IPS-NIHi7 (cell line): ENCODE results near the gene PPT2.
"Not testable (repeated sequence)": the region's sequence is repeated elsewhere in the genome, so short reads cannot be mapped to it uniquely, and the experiment has no call there.

Experiments
- DNase-seq: peaks from one replicate; pipeline ENCODE4 v3.0.0; 2012; ENCODE audit warnings: mixed read lengths; ENCODE audit errors: extremely low spot score

Gene PPT2

DNA sequence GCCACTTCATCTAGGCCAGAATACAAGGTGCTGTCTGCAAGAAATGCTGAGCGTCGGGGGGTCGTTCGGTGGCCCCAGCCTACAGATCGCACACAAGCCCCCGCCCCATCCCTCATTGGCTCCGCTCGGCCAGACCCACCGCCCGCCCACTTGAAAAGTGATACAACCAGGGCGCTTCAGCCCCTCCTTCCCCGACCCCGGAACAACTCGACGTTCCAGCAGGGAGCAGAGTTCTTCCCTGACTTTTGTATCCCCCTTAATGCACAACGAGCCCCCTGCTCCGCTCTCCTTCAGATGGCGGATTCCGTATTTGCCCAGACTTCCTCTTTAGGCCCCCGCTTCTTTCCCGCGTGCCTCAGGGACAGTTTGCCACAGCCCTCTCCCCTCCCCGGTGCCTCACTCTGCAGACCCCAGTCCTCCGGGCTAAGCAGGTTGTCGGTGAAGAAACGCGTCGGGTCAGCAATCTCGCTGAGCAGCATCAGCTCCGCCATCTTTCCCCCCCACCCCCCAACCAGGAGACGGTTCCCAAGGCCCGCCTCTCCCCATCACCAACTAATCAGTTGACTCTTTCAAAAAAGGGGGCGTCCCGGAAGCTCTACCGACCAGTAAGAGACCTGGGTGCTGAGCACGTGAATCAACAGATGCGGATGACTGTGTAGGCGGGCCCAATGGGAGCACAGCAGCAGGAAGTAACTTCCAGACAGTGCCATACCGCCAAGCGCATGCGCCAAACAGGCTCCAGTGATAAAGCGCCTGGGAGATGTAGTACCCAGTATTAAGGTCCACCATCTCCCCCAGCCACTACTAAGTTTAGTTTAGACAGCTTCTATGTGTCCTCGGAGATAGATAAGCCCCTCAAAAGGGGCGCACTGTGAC lies 26.0 kb upstream of the PPT2 start, which contains the start of gene ATF6B:
TSS of gene ATF6B (minus strand) at position 530 of the 876 bp plus-strand sequence. CDS start at position 491, 39 bp downstream.
- DNase-seq: peak; percentile 98

GRCh38 chr6:32128751-32129296 lies 25.1 kb upstream of the PPT2 start:
- DNase-seq: no peak

DNA sequence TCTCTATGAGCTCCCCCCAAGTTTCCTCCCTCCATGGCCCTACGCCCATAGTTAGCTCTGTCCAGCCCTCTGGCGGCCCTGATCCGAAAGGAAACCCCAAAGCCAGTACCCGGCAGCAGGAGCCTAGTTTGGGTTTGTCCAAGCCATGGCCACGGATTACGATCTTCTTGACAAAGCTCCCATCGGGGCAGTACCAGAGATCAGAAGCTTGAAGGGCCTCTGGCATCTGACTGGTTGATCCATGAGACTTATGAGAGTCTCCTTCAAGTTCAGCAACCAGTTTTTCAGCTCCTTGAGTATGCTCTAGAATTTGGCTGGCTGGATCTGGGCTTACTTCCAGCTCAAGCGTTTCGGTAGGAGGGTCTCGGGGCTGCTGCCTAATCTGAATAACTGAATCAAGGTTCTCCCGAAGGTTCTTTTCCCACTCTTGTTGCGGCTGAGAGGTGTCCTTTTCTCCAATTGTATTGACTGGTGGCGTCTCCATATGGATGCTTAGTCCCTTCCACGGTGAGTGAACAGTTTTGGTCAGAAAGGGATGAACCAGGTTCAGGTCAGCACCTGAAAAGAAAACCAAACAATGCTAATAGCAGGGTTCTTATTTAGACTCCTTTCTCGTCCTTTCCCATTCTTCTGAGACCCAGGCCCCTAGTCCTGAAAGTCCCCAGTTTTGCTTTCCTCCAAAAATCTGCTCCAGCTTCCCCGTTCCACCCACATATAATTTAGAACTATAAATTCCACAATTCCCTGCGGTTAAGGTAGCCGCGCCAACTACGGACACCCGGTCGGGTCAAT lies 24.4 kb upstream of the PPT2 start:
- DNase-seq: no peak

DNA sequence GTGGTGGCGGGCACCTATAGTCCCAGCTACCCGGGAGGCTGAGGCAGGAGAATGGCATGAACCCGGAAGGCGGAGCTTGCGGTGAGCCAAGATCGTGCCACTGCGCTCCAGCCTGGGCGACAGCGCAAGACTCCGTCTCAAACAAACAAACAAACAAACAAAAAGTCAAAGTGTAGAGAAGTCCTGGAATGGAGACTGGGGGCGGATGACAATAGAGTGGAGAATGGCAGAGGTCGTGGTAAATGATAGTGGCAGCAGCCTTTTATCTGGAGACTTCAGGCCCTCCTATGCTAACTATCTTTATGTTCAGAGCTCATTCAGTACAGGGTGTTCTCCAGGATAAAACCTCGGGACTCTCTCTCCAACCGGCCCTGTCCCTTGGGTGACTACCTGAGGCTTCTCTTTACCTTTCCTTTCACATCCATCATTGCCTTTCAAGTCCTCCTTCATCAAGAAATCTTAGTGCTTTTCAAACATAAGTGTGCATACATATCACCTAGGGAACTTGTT lies 22.4 kb upstream of the PPT2 start:
- no peak for DNase-seq

- DNase-seq: no peak
Measured at GRCh38 chr6:32132110-32132509, 21.8 kb upstream of the PPT2 start.

- DNase-seq: no peak
Measured at GRCh38 chr6:32133786-32134185, 20.2 kb upstream of the PPT2 start.

DNA sequence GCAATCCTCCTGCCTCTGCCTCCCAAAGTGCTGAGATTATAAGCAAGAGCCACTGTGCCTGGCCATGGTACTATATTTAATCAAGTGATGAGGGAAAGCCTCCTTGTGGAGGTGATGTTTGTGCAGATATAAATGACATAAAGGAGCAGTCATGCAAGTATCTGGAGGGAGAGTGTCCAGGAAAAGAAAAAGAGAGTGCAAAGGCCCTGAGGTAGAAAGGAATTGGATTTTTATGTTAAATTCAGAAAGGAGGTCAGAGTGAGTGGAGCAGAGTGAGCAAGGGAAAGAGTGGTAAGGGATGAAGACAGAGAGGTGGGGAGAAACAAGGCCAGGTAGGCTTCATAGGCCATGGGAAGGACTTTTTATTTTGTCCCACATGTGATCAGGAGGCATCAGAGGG lies 16.5 kb upstream of the PPT2 start:
- no peak for DNase-seq

DNA sequence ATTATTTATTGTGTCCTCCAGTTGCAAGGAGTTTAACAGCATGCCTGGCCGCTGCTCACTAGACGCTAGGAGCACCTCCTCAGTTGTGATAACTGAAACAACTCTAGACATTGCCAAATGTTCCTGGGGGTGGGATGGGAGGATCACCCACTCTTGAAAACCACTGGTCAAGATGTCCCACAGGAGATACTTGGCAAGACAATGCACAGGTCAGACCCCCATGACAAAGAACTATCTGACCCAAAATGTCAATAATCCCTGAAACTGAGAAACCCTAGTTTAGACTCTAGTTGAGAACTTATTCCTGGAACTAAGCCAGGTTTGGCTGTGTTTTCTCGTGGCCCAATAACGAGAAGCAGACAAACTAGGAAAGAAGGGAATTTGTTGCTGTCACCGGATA lies 14.4 kb upstream of the PPT2 start:
- no peak for DNase-seq

GRCh38 chr6:32140420-32141046 lies 13.4 kb upstream of the PPT2 start:
- DNase-seq: no peak

DNA sequence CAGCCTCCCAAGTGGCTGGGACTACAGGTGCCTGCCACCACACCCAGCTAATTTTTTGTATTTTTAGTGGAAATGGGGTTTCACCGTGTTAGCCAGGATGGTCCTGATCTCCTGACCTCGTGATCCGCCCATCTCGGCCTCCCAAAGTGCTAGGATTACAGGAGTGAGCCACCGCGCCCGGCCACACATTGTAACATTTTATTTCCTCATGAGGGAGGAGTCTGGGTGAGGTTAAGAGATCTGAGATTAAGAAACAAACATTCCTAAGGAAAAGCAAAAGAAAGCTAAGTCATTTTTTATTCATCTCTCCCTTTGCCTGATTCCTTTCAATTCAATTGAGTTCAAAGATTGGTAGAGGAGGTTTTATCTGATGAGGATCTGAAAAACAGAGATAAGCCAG lies 9.7 kb upstream of the PPT2 start:
- not testable (repeated sequence) for DNase-seq

DNA sequence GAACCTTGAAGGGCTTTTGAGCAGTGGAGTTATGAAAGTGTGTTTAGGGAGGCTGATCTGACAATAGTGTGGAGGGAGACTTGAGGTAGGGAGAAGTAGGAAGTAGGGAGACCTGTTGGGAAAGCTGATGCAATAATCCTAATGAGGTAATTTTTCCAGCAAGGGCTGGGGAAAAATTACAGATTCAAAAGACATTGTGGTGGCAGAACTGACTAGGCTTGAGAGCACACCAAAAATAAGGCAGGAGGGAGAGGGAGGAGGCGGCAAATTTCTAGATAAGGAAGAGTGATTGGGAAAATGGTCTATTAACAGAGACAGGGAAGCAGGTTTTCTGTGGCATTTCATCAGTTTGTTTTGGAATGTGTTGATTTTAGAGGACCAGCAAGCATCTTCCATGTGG lies 7.7 kb upstream of the PPT2 start:
- no peak for DNase-seq

- no peak for DNase-seq
Measured at GRCh38 chr6:32146687-32147086, 7.3 kb upstream of the PPT2 start.

GRCh38 chr6:32147401-32148132 lies 6.4 kb upstream of the PPT2 start:
- DNase-seq: no peak

DNA sequence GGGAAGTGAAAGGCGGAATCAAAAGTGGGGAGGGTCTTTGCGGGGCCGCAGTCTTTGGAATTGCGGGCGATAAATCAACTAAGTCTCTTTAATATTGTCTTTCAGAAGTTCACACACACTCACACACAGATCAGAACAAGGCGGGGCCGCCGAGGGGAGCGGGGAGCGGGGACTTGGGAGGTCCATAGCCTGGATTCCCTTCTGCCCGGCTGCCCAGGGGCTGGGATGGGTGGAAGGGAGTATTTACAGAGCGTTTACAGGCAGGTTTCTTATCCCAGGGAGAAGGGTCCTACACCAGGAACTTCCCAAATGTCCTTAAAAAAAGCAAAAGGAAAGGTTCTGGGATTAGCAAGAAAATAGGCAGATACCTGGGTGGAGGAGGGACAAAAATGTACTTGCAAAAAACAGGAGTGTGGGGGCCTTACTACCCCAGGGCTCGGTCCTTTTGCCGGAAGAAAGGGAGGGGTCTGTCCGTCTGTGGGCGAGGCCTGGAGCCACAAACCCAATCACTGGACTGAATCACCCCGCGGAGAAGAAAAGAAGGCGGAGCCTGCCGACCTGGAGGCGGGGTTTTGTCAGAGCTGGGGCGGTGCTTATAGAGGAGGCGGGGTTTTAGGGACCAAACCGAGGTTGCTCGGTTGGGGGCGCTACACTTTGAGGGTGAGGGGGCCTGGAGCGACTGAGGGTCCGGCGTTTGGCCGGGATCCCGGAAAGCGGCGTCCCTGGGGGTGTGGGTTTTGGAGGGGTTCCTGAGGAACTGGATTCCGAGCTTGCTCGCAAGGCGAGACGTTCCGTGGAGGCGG lies 5.5 kb upstream of the PPT2 start:
- DNase-seq: peak; percentile 89

DNA sequence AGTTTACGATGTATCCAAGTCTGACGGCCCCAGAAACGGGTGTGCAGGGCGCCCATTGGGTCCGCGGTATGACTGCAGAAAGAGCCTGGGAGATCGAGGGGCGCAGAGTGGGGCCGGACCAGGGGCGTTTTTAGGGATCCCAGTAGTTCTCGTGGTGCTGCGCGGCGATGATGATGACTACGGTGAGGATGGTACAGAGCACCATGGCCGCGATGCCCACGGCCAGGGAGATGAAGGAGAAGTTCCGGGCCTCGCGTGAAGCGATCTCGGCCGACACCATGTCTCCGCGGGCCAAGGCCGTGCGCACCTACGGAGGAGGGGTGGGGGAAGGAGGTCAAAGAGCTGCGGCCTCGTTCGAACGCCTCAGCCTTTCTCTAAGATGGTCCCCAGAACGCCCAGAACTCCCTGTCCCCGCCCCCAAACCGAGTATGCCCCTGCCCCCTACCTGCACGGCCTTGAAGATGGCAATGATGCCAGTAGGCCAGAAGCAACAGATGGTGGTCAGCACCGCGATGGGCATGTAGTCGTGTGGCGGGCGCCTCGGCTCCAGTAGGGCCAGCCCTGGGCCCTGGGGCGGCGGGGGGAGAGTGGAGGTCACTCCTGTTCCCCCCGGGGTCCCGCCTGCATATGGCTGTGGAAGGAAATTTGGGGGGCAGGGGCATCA lies 4.7 kb upstream of the PPT2 start:
- no peak for DNase-seq

DNA sequence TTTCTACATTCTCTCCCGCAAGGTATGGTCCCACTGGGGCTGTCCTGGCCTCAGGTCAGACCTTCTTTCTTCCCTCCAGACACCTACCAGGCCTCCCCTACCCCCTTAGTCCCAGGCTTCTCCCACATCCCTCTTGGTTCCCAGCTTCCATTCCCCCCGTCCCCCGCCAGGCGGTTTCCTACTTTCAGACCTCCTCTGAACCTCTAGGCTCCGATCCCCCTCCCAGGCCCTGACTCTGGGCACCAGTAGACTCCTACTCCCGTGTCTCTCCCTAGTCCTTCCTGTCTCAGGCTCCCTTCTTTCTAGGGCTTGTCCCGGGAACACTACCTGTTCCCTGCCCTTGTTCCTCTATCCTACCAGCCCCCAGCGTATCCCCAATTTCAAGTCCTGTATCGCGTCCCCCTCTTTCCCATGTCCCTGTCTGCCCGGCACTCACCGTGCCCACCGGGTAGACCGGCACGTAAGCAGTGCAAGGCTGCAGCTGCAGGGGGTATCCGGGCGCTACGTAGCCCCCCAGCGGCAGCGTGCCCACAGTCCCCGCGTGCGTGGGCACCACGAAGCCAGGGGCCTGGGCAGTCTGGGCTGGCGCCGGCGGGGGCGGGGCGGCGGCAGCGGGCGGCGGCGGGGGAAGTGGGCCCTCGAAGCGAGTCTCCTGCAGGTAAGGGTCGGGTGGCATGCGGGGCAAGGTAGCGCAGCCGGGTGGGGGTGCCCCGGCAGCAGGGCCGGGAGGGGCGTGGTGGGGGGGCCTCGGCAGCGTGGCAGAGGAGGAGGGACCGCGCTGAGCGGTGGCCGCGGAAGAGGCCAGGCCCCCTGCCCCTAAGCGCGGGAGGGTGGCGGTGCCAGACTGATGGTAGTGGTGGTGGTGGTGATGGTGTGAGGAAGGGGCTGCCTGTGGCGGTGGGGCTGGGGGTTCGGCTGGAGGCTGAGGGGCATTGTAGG lies 3.7 kb upstream of the PPT2 start:
- no peak for DNase-seq

DNA sequence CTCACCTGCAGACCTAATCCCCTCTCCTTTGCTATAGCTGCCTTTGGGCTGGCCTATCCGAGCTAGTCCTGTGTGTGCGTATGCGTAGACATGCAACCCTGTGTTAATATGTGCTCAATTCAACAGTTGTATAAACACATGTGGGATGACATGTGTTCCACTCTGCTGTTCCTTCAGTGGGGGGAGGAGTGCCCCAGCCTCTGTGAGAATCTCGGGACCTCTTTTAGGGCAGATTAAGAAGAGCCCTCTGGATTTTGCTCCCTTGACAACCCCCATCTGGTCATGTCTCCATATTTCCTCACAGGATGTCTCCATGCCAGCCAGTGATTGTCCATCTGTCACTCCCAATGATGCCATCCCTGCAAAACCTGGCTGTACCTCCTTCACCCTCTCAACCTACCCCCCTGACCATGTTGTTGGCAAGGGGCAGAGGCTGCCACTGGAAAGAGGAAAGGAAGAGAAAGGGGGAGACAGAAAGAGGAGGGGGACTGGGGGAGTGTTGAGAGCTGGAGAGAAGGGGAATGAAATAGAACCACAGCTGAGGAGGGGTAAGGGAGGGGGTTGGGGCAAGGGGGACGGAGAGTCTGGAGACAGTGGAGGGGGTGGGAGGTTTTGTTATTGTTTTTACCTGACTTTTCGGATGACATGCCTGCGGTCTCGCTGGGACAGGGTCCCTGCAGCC lies 2.6 kb upstream of the PPT2 start:
- DNase-seq: no peak
